ENCODE results near the gene R3HCC1L. TPM values are rescaled to one million over a fixed set of nuclear protein-coding genes. Genes with fewer than 3 reads are reported as not detected.
"Not testable (repeated sequence)": the region's sequence is repeated elsewhere in the genome, so short reads cannot be mapped to it uniquely, and the experiment has no call there.

The R3HCC1L gene
- total and polyA plus RNA-seq, 2 experiments from 2014 or later, result 5.2 to 12.7 TPM

- no peaks in the 10 kb centered on the region for H3K36me3 ChIP-seq (replicated peaks; ENCODE audit: insufficient read depth, low read depth)
- H3K27ac ChIP-seq, result no peak overlapping the region
- WGBS (ENCODE audit: low lambda C conversion rate, missing lambda C conversion rate), result 86% methylated on average over 6 of the region's 6 CpGs
- H3K79me2 ChIP-seq, result peaks cover 10% of the 10 kb centered on the region
- H3K4me3 ChIP-seq, result no peak overlapping the region
- H3K4me1 ChIP-seq (ENCODE audit: insufficient read depth), result no peaks in the 10 kb centered on the region
- peaks cover 3% of the 10 kb centered on the region for H4K20me1 ChIP-seq (ENCODE audit: insufficient read depth, poor library complexity, severe bottlenecking)
- no peak for DNase-seq (ENCODE audit: low spot score)
- no peaks in the 10 kb centered on the region for H3K9me2 ChIP-seq (replicated peaks; ENCODE audit: insufficient read depth)
- no peaks in the 10 kb centered on the region for H3K27me3 ChIP-seq
- H2AFZ ChIP-seq, result no peak overlapping the region
- H3K9me3 ChIP-seq (ENCODE audit: low read depth), result no peaks in the 10 kb centered on the region
- no peak overlapping the region for H3K4me2 ChIP-seq
- TF ChIP-seq EZH2 (IDR thresholded peaks at IDR 0.05; ENCODE audit: borderline replicate concordance), result no peak
- no peak for TF ChIP-seq CTCF (IDR thresholded peaks at IDR 0.05; ENCODE audit: poor library complexity)
- no peak for TF ChIP-seq EZH2phosphoT487 (IDR thresholded peaks at IDR 0.05; ENCODE audit: low read depth, severe bottlenecking, unreplicated experiment)
Observed at GRCh38 chr10:98173260-98173659, 38.8 kb downstream of the R3HCC1L start.

GRCh38 chr10:98182351-98182915 lies 48.0 kb downstream of the R3HCC1L start:
- not testable (repeated sequence) for H3K27me3 ChIP-seq; H3K27ac ChIP-seq; H3K9me3 ChIP-seq (ENCODE audit: low read depth); H3K9me2 ChIP-seq (replicated peaks; ENCODE audit: insufficient read depth); H4K20me1 ChIP-seq (ENCODE audit: insufficient read depth, poor library complexity, severe bottlenecking); H3K36me3 ChIP-seq (replicated peaks; ENCODE audit: insufficient read depth, low read depth); H3K4me3 ChIP-seq; H3K4me2 ChIP-seq; H3K4me1 ChIP-seq (ENCODE audit: insufficient read depth); DNase-seq (ENCODE audit: low spot score); H2AFZ ChIP-seq
- 98% methylated on average over 14 of the region's 14 CpGs for WGBS (ENCODE audit: low lambda C conversion rate, missing lambda C conversion rate)
- H3K79me2 ChIP-seq, result peaks cover 22% of the 10 kb centered on the region

- Histone ChIP-seq H3K27me3 (no peaks in the 10 kb centered on the region), H3K79me2 (peaks cover 4% of the 10 kb centered on the region), H3K9me3 (ENCODE audit: low read depth) (no peaks in the 10 kb centered on the region), H3K4me1 (ENCODE audit: insufficient read depth) (no peaks in the 10 kb centered on the region), H4K20me1 (ENCODE audit: insufficient read depth, poor library complexity, severe bottlenecking) (no peaks in the 10 kb centered on the region), H3K36me3 (replicated peaks; ENCODE audit: insufficient read depth, low read depth) (no peaks in the 10 kb centered on the region), H2AFZ (no peak overlapping the region), H3K4me2 (no peak overlapping the region), H3K27ac (no peak overlapping the region), H3K9me2 (replicated peaks; ENCODE audit: insufficient read depth) (no peaks in the 10 kb centered on the region), H3K4me3 (no peak overlapping the region)
- WGBS (ENCODE audit: low lambda C conversion rate, missing lambda C conversion rate), result 100% methylated on average over 1 of the region's 1 CpG
- no peak for DNase-seq (ENCODE audit: low spot score)
- no peak for TF ChIP-seq EZH2 (IDR thresholded peaks at IDR 0.05; ENCODE audit: borderline replicate concordance)
- no peak for TF ChIP-seq CTCF (IDR thresholded peaks at IDR 0.05; ENCODE audit: poor library complexity)
- no peak for TF ChIP-seq EZH2phosphoT487 (IDR thresholded peaks at IDR 0.05; ENCODE audit: low read depth, severe bottlenecking, unreplicated experiment)
Observed at GRCh38 chr10:98186681-98187080, 52.2 kb downstream of the R3HCC1L start.

GRCh38 chr10:98190773-98191172 lies 56.3 kb downstream of the R3HCC1L start:
- H3K4me2 ChIP-seq; H3K4me3 ChIP-seq; H3K36me3 ChIP-seq (replicated peaks; ENCODE audit: insufficient read depth, low read depth); H3K9me3 ChIP-seq (ENCODE audit: low read depth); DNase-seq (ENCODE audit: low spot score); H3K4me1 ChIP-seq (ENCODE audit: insufficient read depth); H2AFZ ChIP-seq; H3K79me2 ChIP-seq; H3K27ac ChIP-seq; H4K20me1 ChIP-seq (ENCODE audit: insufficient read depth, poor library complexity, severe bottlenecking); H3K27me3 ChIP-seq; H3K9me2 ChIP-seq (replicated peaks; ENCODE audit: insufficient read depth): not testable (repeated sequence)
- WGBS (ENCODE audit: low lambda C conversion rate, missing lambda C conversion rate), result 97% methylated on average over 4 of the region's 4 CpGs
